Measurements from ENCODE around the gene SLC12A4.
"Not testable (repeated sequence)": the region's sequence is repeated elsewhere in the genome, so short reads cannot be mapped to it uniquely, and the experiment has no call there.

SLC12A4 gene

DNA sequence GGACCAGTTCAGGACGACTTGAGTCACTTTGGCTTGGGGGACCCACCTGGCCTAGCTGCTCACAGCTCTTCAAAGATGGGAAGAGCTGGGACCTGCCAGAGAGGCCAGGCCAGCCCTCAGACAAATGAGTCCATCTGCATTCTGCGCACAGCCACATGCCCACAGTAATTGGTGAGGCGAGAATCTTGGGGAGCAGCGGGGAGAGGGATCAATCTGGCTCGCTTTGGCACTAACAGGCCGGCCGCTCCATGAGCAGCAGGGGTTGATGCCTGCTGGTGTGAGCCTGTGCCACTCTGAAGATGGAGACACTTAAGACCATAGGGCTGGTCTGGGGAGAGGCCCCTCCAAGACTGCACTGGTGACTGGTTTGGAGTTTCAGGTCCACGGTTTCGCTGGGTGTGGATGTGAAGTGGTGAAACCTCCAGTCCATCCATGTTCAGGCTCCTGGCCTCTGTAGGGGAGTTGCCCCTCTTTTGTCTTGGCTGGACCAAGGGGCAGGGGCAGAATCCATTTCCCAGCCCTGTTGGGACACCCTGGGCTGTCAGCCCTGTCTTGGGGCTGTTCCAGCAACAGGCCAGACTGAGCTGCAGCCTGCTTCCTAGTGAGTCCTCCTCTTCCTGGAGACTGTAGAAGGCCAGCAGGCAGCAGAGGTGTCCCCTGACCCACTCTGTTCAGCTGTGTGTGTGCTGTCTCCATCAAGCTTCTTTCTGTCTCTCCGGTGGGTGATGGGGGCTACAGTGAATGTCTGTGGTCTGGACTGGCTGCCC is 44.1 kb downstream of the SLC12A4 start:
- no peak for DNase-seq

DNA sequence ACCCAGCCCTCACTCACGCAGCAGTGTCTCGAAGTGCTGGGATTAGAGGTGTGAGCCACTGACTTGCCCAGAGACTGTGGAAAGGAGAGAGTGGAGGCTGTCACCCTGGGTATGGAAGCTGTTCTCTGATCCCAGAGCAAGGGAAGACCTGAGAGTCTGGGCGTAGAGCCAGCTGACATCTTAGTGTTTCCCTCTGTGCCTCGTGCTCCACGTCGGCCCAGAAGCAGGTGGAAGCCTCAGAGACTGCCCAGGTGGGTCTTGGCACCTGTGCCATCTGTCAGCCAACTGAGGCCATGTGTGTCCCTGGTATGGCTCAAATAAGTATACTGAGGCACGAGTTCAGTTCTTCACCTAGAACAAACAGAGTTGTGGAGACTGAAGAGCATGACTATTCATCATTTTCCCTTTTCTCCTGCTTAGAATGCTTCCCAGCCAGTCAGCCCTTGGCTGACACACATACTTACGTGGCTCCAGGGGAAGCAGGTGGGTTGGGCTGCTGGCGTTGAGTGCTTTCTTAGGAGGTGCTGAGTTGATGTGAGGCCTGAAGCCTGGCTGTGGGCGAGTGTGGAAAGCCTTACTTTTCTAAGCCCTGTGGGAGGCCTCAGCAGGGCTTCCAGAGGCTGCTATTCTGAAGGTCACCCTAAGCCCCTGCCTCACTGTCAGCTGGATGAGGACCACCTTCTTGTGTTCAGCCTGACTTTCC is 44.9 kb downstream of the SLC12A4 start:
- no peak for DNase-seq

DNA sequence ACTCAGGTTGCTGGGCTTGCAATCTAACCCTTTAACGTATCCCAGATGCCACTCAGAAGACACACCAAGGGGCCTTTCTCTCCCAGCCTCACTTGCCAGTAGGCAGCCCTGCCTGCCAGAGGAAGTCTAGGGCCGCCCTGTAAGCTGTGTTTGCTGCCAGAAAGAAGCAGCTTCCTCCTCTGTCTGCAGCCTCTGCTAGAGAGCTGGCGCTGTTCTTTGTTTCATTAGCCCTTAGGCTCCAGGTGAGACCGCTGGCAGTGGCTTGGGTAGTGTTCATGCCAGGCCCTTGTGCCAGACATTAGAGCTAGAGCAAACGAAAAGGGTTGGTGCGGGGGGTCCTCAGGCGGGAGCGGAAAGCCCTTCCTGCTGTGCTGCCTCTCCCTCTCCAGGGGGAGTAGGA is 45.7 kb downstream of the SLC12A4 start:
- no peak for DNase-seq

DNA sequence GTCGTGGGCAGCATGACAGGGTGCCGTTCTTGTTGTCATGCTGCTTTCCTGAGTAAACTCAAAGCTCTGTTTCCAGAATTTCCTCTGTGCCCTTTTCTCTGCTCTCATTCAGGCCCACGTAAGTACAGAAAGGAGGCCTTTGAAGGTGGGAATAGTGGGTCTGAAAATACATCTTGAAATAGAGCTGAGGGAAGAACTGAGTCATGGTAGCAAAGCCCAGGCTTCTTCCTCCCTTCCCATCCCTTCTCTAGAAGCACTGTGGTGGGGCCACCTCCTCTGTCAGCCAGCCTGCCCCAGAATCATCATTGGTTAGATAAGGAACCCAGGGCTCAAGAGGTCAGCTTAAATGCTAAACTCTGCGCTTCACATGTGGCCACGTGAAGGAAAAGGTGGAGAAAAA is 46.2 kb downstream of the SLC12A4 start:
- DNase-seq: no peak

DNA sequence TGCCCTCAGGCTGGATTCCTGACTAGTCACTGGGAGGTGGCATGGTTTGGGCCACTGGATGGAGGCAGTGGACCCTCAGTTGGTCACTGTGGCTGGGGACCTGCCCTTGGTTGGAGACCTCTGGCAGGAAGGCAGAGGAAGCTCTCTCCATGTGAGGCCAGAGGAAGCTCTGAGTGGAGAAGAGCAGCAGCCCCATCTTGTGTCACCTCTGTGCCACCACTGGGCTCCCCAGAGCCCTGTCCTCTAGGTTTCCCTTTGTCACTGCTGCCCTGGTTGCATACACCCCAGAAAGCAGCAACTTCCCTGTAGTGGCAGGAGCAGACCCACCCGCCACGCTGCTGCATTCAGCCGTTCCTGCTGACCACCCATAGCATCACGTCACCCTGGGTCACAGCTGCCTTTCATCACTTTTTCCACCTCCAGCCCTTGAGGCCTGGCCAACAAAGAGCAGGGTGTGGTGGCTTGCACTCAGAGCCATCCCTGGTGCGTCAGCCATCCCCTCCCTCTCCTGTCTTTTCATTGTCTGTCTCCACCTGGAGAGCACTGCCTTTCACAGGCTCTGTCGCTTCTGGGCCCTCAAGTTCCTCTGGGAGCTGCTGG is 48.7 kb downstream of the SLC12A4 start:
- no peak for DNase-seq

DNA sequence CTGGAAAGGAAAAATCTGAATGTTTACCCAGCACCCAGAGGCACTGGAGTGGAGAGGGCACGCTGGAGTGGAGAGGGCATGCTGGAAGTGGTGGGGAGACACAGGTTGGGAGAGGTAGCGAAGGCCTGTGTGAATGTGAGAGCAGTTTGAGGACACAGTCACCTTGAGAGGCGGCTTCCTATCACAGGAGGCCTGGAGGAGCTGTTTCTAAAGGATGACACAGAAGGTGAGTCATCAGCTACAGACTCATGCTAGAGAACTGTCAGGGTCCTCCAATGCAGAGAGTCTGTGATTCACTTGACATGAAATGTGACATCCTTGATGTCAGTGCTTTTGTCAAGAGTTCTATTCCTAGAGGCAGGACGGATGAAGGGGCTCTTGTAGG is 50.6 kb downstream of the SLC12A4 start:
- peak; percentile 34 for DNase-seq

DNA sequence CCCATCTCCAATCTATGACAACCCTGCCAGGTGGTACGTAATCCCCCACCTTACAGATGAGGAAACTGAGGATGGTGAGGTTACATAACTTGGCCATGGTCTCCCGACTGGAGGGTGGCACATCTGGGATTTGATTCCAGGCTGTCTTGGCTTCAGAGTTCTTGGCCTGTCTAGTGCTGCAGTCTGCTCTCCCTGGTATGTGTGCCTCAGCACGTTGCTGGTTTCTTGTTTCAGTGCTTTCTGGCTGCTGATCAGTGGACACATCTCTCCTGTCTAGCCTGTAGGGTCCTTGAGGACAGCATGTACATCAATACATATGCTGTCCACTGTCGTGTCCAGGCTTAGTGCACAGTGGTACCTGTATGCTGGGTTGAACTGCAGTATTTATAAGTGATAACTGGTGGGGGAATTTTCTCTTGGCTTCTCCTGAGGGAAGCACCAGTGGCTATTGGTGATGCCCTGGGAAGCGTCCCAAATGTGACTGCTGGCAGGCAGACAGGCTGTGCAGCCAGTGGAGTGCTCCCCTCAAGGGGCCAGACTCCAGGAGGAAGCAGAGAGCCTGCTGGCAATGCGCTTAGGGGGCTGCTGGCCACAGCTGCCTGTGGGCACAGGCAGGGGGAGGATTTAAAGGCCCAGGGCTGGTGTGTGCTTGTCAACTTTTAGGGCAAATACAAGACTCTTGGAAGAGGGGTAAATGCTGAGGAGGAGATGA is 51.1 kb downstream of the SLC12A4 start:
- no peak for DNase-seq

DNA sequence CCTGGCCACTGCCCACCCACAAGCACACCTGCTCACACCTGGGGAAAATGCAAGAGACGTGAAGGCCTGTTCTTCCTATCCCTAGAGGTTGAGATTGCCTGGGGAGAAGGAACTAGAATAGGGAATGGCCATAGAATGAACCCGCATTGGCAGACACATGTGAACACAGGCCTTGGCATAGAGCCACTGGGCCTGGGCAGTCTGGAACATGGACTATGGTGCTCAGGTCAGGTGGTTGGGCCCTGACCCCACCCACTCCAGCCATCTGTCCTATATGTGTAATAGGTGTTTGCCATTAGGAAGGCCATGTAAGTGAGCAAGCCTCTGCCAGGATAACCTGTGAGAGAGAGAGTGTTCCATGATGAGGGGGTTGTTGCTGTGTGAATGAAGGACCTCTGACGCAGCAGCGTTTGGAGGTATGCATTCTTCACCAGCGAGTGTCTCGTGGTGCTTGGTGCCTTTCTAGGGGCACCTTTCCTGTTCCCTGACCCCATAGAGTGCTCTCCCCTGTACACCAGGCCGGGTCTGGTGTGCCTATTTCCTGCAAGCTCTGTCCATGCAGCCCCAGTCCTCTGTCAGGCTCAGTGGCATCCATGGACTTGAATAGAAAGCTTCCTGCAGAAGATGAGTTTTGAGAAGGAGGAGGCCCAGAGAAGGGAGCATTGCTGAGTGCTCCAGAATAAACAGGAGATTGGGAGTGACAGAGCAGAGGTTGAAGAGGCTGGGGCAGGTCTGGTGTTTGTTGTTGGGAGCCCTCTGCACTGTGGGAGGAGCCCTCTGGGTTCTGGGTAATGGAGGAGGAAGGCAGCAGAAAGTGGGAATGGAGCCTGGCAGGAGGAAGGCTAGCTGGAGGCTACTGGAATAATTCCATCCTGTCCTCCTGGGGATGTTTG is 52.4 kb downstream of the SLC12A4 start:
- no peak for DNase-seq

DNA sequence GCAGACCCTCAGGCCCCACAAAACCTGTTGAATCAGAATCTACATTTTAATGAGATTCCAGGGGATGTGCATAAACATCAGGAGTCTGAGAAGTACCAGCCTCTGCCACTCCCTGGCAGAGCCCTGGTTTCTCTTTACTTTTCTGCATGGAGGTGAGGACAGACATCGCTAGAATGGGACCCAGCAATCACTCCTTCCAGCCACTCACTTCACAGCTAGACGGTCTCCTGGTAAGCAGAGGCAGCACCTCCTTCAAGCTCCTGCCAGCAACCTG is 53.0 kb downstream of the SLC12A4 start:
- DNase-seq: not testable (repeated sequence)

DNA sequence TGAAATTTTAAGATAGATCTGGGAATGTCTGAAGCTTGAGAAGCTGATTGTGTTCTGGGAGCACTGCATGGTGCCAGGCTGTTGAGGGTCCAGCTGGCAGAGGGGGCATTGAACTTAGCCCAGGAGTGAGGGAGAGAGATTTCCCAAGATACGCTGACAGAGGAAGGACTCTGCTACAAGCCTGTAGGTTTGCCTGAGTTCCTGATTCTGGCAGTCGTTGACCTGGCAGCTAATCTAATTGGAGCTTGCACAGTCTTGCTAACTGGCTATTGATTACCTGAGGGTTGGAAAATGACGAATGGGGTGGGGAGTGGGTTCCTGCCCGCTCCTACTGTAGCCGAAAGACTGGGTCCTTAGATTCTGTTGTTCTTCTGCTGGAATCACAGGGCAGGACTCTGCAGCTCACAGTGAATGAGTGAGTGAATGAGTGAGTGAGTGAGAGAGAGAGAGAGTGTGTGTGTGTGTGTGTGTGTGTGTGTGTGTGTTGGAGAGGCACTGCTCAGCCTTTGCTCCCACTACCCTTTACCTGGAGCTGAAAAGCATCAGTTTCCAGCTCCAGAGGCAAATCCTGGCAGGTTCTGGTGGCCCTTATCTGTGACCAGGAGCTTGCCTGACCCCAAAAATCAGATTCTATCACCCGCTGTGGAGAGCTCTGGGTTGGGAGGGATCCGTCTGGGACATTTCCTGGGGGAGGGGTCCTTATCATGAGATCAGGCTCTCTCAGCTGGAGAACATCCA is 53.5 kb downstream of the SLC12A4 start:
- no peak for DNase-seq

DNA sequence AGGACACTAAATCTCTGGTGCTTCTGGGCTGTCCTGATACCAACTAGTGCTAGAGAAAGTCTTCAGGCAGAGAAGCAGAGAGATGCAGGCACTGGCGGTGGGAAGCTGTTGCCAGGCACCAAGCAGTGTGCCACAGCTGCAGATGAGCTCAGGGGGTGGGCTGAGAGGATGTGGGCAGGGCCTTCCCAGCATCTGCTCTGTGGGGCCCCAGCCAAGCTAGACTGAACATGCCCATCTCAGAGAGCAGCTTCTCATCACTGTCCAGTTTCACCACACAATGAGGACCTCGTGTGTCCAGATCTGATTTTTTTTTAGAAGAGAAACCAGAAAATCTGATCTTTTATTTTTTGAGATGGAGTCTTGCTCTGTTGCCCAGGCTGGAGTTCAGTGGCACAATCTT is 58.3 kb downstream of the SLC12A4 start:
- no peak for DNase-seq

DNA sequence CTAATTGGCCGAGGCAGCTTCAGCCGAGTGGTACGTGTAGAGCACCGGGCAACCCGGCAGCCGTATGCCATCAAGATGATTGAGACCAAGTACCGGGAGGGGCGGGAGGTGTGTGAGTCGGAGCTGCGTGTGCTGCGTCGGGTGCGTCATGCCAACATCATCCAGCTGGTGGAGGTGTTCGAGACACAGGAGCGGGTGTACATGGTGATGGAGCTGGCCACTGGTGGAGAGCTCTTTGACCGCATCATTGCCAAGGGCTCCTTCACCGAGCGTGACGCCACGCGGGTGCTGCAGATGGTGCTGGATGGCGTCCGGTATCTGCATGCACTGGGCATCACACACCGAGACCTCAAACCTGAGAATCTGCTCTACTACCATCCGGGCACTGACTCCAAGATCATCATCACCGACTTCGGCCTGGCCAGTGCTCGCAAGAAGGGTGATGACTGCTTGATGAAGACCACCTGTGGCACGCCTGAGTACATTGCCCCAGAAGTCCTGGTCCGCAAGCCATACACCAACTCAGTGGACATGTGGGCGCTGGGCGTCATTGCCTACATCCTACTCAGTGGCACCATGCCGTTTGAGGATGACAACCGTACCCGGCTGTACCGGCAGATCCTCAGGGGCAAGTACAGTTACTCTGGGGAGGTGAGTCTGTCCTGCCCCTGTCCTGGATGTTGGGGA is 59.2 kb downstream of the SLC12A4 start:
- DNase-seq: no peak

DNA sequence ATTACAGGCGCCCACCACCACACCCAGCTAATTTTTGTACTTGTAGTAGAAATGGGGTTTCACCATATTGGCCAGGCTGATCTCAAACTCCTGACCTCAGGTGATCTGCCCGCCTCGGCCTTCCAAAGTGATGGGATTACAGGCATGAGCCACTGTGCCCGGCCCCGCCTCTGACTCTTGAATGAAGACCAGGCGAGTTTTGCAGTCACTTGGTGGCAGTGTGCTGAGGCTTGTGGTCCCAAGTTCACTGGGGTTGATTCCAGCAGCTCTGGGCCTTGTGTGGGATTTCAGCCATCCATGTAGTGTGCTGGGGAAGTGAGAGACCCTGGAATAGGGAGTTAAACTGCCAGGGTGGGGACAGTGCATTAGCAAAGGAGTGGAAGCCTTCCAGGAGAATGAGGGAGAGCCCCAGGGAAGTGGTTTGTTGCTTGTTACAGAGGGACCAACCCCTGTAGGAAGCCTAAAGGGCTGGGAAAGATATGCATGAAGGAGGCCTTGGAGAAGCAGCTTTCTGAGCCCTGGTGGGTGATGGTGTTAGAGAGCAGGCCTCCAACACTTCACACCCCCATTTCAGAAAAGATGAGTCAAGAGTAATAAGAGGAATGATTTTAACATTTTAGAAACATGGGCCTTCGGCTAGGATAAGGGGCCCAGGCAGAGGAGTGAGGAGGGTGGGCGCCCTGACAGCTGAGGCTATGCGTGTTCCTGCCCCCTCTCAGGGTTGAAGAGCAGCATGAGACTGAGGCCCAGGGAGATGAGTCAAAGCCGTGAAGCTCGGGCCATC is 60.8 kb downstream of the SLC12A4 start:
- DNase-seq: no peak

DNA sequence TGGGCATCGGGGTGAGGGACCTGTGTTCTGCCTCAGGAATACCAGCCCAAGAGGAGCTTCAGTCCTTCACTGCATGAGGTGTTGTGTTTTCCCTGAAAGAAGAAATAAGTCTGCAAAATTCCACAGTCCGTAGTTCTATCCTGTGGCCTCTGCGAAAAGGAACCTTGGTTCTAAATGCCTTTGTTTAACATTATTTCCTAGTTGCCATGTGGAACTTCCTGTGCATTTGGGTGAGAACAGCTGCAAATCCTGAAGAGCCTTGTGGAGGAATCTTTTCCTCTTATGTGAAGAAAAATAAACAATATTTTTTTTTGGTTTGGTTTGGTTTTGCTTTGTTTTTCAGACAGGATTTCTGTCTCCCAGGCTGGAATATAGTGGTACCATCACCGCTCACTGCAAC is 65.6 kb downstream of the SLC12A4 start:
- no peak for DNase-seq

DNA sequence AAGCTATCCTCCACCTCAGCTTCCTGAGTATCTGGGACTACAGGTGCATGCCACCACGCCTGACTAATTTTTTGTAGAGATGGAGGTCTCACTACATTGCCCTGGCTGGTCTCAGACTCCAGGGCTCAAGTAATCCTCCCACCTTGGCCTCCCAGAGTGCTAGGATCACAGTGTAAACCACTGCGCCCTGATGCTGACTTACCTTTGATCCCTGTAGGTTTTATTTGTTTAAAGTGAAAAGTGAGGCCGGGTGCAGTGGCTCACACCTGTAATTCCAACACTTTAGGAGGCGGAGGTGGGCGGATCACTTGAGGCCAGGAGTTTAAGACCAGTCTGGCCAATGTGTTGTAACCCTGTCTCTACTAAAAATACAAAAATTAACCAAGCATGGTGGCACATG is 66.7 kb downstream of the SLC12A4 start:
- DNase-seq: no peak

DNA sequence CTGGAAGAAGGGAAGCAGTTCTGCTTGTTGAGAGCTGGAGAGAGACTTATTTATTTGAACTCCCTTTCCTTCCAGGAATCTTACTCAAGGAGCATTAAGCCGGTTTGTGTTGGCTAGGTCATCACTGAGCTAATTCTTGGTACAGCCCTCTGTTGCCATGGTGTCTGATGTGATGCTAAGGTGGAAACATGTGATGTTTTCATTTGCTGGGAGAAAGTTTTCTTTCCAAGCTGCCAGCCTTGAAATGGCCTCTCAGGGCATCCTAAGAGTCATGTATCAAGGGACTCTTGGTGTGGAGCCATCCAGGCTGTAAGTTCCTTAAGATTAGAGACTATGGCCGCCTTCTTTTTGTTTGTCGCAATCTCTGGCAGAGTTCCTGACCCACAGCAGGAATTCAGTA is 71.2 kb downstream of the SLC12A4 start:
- DNase-seq: no peak

DNA sequence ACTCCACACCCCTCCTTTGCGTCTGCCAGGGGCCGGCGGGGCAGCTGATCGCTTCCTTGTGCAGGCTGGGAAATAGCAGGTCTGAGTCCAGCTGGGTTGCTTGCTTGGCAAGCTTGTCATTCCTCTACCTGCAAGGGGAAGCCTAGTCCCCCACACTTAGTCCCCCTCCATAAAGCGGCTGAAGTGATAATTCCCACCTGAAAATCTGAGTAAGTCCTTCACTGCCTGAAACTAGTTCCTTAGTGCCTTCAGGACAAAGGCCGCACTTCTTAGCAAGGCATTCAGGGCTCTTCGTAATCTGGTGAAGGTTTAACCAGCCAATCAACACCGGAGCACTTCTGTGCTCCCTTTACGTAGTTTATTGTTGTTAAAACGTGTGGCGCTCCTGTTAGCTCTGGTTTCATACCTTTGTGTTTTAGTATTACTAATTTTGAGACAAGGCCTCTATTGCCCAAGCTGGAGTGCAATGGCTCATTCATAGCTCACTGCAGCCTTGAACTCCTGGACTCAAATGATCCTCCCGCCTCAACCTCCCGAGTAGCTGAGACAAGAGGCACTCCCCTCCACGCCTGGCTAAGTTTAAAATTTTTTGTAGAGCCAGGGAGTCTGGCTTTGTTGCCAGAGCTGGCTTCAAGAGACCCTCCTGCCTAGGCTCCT is 74.6 kb downstream of the SLC12A4 start:
- DNase-seq: no peak

Measured in NK-92 treated with Interleukin-12 subunit alpha and Interleukin-12 subunit beta, amount 100 ng/mL, for 24 hours (cell line).